ENCODE results near the gene RABGAP1.

The RABGAP1 gene

GRCh38 chr9:123039617-123040219, 98.9 kb downstream of the RABGAP1 start:
- no peak for TF ChIP-seq ZNF626 (tag by site-specific recombination; IDR thresholded peaks at IDR 0.05)
- TF ChIP-seq SCRT1 (tag by site-specific recombination; IDR thresholded peaks at IDR 0.05; ENCODE audit: borderline replicate concordance), result no peak
- H3K9me3 ChIP-seq (ENCODE audit: control insufficient read depth, insufficient read depth, low read depth, low read length), result no peaks in the 10 kb centered on the region
- H3K36me3 ChIP-seq (ENCODE audit: control insufficient read depth in 2 of 2, insufficient read depth in 1 of 2, low read length in 2 of 2), result peaks cover 0 to 36% of the 10 kb centered on the region in 2 experiments; a peak in 1 of 3 replicates
- ChIA-PET CTCF (no interaction called here), POLR2A (no interaction called here)
- no peak overlapping the region for H3K27ac ChIP-seq (ENCODE audit: extremely low read depth, low read depth, low read length)
- H3K4me3 ChIP-seq (ENCODE audit: low read depth, low read length), result no peak overlapping the region
- H3K4me1 ChIP-seq (ENCODE audit: control insufficient read depth, insufficient read depth, low read length), result no peaks in the 10 kb centered on the region

- ChIA-PET POLR2A (no interaction called here), CTCF (interaction anchor here (1.5 kb wide), 1 partner anchor 11 kb away, joined by 4 read pairs; no protein-coding TSS in a partner anchor)
- Histone ChIP-seq H3K36me3 (ENCODE audit: control insufficient read depth in 2 of 2, insufficient read depth in 1 of 2, low read length in 2 of 2) (peaks cover 0 to 34% of the 10 kb centered on the region in 2 experiments; a peak in 1 of 3 replicates), H3K27ac (ENCODE audit: extremely low read depth, low read depth, low read length) (no peak overlapping the region), H3K4me3 (ENCODE audit: low read depth, low read length) (no peak overlapping the region), H3K4me1 (ENCODE audit: control insufficient read depth, insufficient read depth, low read length) (no peaks in the 10 kb centered on the region), H3K9me3 (ENCODE audit: control insufficient read depth, insufficient read depth, low read depth, low read length) (no peaks in the 10 kb centered on the region)
- TF ChIP-seq SP3 (tag by site-specific recombination; IDR thresholded peaks at IDR 0.05) (no peak), ZNF169 (tag by site-specific recombination; IDR thresholded peaks at IDR 0.05) (no peak), ZNF704 (tag by site-specific recombination; IDR thresholded peaks at IDR 0.05) (no peak), GFI1B (tag by site-specific recombination; IDR thresholded peaks at IDR 0.05) (no peak), ZNF354C (tag by site-specific recombination; IDR thresholded peaks at IDR 0.05; ENCODE audit: borderline replicate concordance, low read depth) (no peak), ZNF16 (tag by site-specific recombination; IDR thresholded peaks at IDR 0.05; ENCODE audit: low read depth) (no peak), PRDM10 (tag by site-specific recombination; IDR thresholded peaks at IDR 0.05) (no peak), ZFP3 (tag by site-specific recombination; IDR thresholded peaks at IDR 0.05; ENCODE audit: low read depth) (no peak)
Measured at GRCh38 chr9:123040801-123041200, 100.0 kb downstream of the RABGAP1 start.

- POLR2A ChIA-PET, result no interaction called here
- H3K9me3 ChIP-seq (ENCODE audit: control insufficient read depth, insufficient read depth, low read depth, low read length), result no peaks in the 10 kb centered on the region
- CTCF ChIA-PET, result interaction anchor here (1.5 kb wide), 1 partner anchor 11 kb away, joined by 4 read pairs; no protein-coding TSS in a partner anchor
- no peak overlapping the region for H3K4me3 ChIP-seq (ENCODE audit: low read depth, low read length)
- no peaks in the 10 kb centered on the region for H3K4me1 ChIP-seq (ENCODE audit: control insufficient read depth, insufficient read depth, low read length)
- H3K36me3 ChIP-seq (ENCODE audit: control insufficient read depth in 2 of 2, insufficient read depth in 1 of 2, low read length in 2 of 2), result peaks cover 0 to 35% of the 10 kb centered on the region in 2 experiments; a peak in 1 of 3 replicates
- TF ChIP-seq ZNF513 (tag by site-specific recombination; IDR thresholded peaks at IDR 0.05) (no peak), KLF8 (tag by site-specific recombination; IDR thresholded peaks at IDR 0.05) (no peak), KLF1 (tag by site-specific recombination; IDR thresholded peaks at IDR 0.05) (no peak), ZNF341 (tag by site-specific recombination; IDR thresholded peaks at IDR 0.05; ENCODE audit: low read depth) (no peak), ZNF600 (tag by site-specific recombination; IDR thresholded peaks at IDR 0.05) (no peak), PRDM1 (tag by site-specific recombination; IDR thresholded peaks at IDR 0.05) (no peak)
- H3K27ac ChIP-seq (ENCODE audit: extremely low read depth, low read depth, low read length), result no peak overlapping the region
Measured at GRCh38 chr9:123041489-123041888, 100.7 kb downstream of the RABGAP1 start.

Measured in HEK293 (cell line).